ENCODE results near the gene NR2F1-AS1. TPM values are rescaled to one million over a fixed set of nuclear protein-coding genes. Genes with fewer than 3 reads are reported as not detected.

The NR2F1-AS1 gene
- total RNA-seq, 1 experiment from 2014 or later: 27.0 TPM

DNA sequence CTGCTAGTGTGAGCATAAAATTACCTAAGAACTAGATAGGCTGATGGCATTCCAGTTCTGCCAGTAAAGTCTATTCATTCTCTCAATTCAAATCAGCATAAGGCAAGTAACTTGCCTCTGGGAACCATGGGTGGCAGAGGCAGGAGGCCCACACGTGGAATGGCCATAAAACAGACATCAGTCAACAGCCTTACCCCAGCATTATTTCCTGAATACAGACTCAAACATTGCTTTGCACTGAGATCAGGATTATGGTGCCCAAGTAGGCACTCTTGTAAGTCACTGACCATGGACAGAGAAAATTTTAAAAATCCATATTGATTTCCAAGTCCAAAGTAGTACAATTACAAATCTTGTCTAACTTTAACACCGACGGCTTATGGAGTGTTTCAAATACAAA lies 157.7 kb downstream of the NR2F1-AS1 start:
- in situ Hi-C loops (cut with HindIII; ENCODE audit: low pct_unique_long_range_greater_than_20kb, low sequenced_read_pairs) (no loop called here), intact Hi-C loops (cut with micrococcal nuclease; ENCODE audit: unreplicated experiment) (no loop called here)
- no peaks in the 10 kb centered on the region for H3K9me3 ChIP-seq (ENCODE audit: control insufficient read depth, insufficient read depth, low read depth, low read length)
- H3K4me1 ChIP-seq (ENCODE audit: control insufficient read depth, insufficient read depth, low read length): no peaks in the 10 kb centered on the region
- BruUV-seq (replicated peaks): no TSS peak
- no peaks in the 10 kb centered on the region for H3K36me3 ChIP-seq (ENCODE audit: control insufficient read depth, insufficient read depth, low read length)
- H3K27me3 ChIP-seq (ENCODE audit: control insufficient read depth, insufficient read depth, low read length): no peaks in the 10 kb centered on the region
- ATAC-seq (no peak), DNase-seq (ENCODE audit: low read depth, low spot score) (no peak)
- TF ChIP-seq SIN3A (IDR thresholded peaks at IDR 0.05; ENCODE audit: borderline replicate concordance, insufficient read depth, low read depth, low read length) (no peak), POLR2AphosphoS5 (IDR thresholded peaks at IDR 0.05; ENCODE audit: low read depth, low read length) (no peak), TCF7L2 (IDR thresholded peaks at IDR 0.05; ENCODE audit: low read depth, low read length) (no peak)
- TF ChIP-seq, protein P1, sequence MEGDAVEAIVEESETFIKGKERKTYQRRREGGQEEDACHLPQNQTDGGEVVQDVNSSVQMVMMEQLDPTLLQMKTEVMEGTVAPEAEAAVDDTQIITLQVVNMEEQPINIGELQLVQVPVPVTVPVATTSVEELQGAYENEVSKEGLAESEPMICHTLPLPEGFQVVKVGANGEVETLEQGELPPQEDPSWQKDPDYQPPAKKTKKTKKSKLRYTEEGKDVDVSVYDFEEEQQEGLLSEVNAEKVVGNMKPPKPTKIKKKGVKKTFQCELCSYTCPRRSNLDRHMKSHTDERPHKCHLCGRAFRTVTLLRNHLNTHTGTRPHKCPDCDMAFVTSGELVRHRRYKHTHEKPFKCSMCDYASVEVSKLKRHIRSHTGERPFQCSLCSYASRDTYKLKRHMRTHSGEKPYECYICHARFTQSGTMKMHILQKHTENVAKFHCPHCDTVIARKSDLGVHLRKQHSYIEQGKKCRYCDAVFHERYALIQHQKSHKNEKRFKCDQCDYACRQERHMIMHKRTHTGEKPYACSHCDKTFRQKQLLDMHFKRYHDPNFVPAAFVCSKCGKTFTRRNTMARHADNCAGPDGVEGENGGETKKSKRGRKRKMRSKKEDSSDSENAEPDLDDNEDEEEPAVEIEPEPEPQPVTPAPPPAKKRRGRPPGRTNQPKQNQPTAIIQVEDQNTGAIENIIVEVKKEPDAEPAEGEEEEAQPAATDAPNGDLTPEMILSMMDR (IDR thresholded peaks at IDR 0.05): no peak
- TF ChIP-seq, protein P2, sequence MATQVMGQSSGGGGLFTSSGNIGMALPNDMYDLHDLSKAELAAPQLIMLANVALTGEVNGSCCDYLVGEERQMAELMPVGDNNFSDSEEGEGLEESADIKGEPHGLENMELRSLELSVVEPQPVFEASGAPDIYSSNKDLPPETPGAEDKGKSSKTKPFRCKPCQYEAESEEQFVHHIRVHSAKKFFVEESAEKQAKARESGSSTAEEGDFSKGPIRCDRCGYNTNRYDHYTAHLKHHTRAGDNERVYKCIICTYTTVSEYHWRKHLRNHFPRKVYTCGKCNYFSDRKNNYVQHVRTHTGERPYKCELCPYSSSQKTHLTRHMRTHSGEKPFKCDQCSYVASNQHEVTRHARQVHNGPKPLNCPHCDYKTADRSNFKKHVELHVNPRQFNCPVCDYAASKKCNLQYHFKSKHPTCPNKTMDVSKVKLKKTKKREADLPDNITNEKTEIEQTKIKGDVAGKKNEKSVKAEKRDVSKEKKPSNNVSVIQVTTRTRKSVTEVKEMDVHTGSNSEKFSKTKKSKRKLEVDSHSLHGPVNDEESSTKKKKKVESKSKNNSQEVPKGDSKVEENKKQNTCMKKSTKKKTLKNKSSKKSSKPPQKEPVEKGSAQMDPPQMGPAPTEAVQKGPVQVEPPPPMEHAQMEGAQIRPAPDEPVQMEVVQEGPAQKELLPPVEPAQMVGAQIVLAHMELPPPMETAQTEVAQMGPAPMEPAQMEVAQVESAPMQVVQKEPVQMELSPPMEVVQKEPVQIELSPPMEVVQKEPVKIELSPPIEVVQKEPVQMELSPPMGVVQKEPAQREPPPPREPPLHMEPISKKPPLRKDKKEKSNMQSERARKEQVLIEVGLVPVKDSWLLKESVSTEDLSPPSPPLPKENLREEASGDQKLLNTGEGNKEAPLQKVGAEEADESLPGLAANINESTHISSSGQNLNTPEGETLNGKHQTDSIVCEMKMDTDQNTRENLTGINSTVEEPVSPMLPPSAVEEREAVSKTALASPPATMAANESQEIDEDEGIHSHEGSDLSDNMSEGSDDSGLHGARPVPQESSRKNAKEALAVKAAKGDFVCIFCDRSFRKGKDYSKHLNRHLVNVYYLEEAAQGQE (IDR thresholded peaks at IDR 0.05; ENCODE audit: insufficient read depth in 1 of 2, low read depth in 2 of 2, low read length in 1 of 2): no peak; a peak in 1 of 4 replicates
- CTCF ChIA-PET: no interaction called here
- no peak overlapping the region for H3K27ac ChIP-seq (ENCODE audit: low read length)
- POLR2A ChIA-PET: no interaction called here
- H3K4me3 ChIP-seq (ENCODE audit: low read depth in 2 of 2, low read length in 2 of 2): no peak overlapping the region

DNA sequence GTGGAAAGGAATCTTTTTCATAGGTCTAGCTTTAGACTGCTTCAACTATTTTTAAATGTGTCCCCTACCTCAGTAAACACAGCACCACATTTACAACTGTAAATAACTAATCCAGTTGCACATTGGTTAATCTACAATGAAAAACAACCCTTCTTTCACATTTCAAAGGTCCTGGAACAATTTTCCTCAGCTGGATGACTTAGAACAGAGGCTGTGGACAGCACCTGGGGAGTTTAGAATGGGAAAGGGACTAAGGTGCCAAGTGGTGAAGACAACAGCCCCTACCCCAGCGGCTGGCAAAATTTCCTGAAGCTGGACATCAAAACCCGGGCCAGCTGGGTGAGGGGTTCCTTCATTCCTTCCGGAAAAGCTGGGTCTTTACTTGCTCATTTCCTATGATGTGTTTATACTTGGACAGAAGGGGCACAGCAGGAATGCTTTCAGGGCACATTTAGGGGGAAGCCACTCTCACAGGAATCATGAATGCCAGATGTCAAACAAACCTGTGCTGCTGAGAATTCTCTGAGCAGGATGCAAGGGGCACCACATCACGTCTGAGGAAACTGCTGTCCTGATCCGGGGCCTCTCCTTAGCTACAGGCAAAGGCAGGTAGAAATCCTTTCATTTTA lies 158.3 kb downstream of the NR2F1-AS1 start:
- in situ Hi-C loops (cut with HindIII; ENCODE audit: low pct_unique_long_range_greater_than_20kb, low sequenced_read_pairs): no loop called here
- intact Hi-C loops (cut with micrococcal nuclease; ENCODE audit: unreplicated experiment): no loop called here
- H3K27me3 ChIP-seq (ENCODE audit: control insufficient read depth, insufficient read depth, low read length): no peaks in the 10 kb centered on the region
- no peaks in the 10 kb centered on the region for H3K9me3 ChIP-seq (ENCODE audit: control insufficient read depth, insufficient read depth, low read depth, low read length)
- TF ChIP-seq, protein P1 (IDR thresholded peaks at IDR 0.05): no peak
- TF ChIP-seq, protein P2 (IDR thresholded peaks at IDR 0.05; ENCODE audit: insufficient read depth in 1 of 2, low read depth in 2 of 2, low read length in 1 of 2): no peak
- TF ChIP-seq TCF7L2 (IDR thresholded peaks at IDR 0.05; ENCODE audit: low read depth, low read length) (no peak), SIN3A (IDR thresholded peaks at IDR 0.05; ENCODE audit: borderline replicate concordance, insufficient read depth, low read depth, low read length) (no peak), POLR2AphosphoS5 (IDR thresholded peaks at IDR 0.05; ENCODE audit: low read depth, low read length) (no peak)
- CTCF ChIA-PET: no interaction called here
- POLR2A ChIA-PET: no interaction called here
- H3K27ac ChIP-seq (ENCODE audit: low read length): no peak overlapping the region
- ATAC-seq (no peak), DNase-seq (ENCODE audit: low read depth, low spot score) (no peak)
- no TSS peak for BruUV-seq (replicated peaks)
- no peaks in the 10 kb centered on the region for H3K4me1 ChIP-seq (ENCODE audit: control insufficient read depth, insufficient read depth, low read length)
- no peak overlapping the region for H3K4me3 ChIP-seq (ENCODE audit: low read depth in 2 of 2, low read length in 2 of 2)
- no peaks in the 10 kb centered on the region for H3K36me3 ChIP-seq (ENCODE audit: control insufficient read depth, insufficient read depth, low read length)

All from Panc1 (cell line).